GM21367 (cell line): ENCODE measurements around the gene ANGEL2.
"Not testable (repeated sequence)": the region's sequence is repeated elsewhere in the genome, so short reads cannot be mapped to it uniquely, and the experiment has no call there.

Source experiments
- ATAC-seq: cut with Tn5 transposase; IDR thresholded peaks from one replicate; pipeline ENCODE4 v1.9.1; 2021; ENCODE audit not compliant: unreplicated experiment

The ANGEL2 gene

DNA sequence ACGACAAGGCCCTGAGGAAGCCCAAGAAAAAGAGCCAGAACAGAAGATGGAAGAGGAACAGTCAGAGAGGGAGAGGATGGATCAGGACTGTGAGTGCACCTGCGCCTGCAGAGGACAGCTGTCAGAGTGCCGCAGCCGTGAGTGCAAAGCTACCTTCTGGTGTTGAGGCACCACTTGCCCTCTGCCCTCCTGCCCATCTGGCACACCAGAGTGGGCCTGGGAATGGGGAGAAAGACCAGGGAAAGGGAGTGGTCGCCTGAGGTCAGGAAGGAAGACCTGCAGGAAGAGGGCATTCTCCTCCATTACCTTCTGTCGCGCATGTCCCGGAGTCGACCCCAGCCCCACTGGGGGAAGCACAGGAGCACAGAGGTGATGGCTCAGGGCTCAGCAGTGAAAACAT lies 39.1 kb downstream of the ANGEL2 start:
- ATAC-seq = no peak

DNA sequence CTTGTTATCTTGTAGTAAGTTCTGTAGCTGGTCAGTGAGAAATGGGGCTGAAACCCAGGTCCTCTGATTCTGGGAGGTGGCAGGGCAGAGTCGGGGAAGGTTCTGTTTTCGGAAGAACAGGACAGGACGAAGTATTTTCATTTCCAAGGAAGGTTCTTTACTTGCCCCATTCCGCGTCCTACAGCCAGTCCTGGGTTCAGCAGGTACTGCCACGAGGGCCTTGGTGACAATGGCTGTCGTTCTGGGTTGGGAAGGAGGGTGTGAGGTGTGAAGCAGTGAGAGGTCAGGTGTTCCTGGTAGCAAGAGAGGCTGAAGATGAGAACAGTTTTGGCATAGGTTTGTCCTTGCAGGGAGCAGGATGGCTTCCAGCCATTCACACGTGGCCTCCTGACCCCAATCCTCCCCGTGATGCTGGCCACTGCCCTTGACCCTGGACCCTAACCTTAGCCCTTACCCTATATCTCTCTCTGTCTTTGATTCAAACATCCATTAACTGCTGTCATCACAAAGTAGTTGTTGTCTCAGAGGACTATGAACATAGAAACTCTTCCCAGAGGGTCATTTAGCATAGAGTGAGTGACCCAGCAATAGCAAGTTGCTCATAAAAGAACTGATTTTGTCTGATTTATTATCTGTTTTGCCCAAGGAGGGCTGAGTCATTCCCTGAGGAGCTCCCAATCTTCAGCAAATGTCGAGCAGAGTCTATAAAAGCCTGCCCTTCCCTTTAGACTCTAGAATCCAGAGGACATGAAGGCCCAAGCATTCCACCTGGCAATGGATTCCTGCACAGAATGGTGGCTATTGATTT lies 40.4 kb downstream of the ANGEL2 start:
- no peak for ATAC-seq

DNA sequence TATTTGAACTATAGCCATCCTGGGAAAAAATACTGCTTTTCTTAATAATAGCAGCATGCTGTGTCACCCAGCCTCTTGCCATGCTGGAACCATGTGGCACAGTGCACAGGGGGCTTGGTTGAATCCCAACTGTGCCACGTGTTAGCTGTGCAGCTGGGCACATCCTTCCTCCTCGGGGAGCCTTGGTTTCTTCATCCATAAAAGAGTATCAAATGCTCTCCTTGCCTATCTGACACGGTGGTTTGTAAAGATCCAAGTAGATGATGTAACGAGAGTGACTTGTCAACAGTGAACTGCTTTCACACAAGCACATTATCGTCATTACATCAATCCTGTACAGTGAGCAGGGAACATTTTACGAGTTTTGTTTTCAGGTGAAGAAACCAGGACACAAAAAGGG lies 41.0 kb downstream of the ANGEL2 start:
- ATAC-seq = no peak

DNA sequence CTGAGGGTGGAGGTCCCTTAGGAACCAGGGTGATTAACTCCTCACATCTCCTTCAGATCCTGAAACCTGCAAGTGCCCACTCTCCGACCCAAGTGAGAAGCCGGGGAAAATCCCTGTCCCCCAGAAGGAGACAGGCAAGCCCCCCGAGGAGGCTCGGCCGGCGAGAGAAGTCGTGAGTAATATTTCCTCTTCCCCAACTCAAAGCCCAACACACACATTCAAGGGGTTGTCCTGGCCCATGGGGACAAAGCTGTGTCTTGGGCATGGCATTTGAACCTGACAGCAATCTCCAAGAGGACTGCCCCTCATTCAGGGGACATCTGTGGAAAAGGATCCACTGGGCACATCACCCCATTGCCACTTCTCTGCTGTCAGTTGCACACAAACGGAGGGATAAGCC lies 41.8 kb downstream of the ANGEL2 start:
- no peak for ATAC-seq

DNA sequence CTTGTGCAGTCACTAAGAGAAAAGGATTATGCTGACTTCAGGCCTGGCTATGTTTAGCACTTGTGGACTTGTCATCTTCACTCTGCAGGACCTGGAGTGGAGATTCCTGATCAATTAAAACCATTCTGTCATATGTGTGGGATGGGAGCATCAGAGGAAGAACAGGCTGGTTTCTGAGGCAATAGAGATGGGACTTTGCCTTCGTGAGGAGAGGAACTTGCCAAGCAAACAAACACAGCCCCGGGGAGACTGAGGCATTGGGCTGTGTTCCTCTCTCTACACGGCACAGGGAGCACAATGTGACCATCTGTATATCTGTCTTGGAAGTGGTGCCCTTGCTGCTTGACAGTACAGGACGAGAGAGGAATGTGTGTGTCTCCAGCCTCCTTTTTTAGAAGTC lies 42.2 kb downstream of the ANGEL2 start:
- no peak for ATAC-seq

DNA sequence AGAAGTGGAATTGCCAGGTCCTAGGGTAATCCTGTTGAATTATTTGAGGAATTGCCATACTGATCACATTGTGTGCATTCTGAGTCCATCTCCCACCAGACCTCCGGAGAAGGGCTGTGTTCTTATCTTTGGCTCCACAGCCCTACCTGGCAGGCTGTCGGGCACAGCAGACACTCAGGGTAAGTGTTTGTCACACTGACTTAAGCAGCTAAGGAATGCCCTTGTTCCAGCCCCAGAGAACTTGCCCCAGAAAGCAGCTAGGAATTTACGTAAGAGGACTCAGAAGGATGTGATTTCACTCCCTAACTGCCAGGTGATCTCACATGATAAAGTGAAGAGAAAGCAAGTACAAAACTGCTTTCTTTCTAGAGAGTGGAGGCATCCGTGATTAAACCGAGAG lies 44.4 kb downstream of the ANGEL2 start:
- no peak for ATAC-seq

DNA sequence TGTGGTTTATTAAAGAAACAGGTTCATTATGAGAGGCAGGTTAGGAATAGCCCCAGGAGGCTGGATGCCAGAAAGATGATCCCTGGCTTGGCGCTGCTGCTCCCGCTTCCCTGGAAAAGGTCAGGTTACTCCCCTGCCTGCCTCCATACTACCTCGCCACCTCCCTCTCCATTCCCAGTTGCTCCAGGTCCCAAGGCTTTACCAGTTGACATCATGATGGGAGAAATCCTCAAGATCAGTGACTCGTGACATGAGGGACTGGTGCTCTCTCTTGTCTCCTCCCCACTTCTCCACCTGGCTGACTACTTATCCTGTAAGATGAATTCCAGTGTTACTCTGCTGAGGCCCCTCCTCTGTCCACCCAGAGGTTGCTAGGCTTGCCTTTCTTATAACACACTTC lies 45.6 kb downstream of the ANGEL2 start:
- ATAC-seq = no peak

DNA sequence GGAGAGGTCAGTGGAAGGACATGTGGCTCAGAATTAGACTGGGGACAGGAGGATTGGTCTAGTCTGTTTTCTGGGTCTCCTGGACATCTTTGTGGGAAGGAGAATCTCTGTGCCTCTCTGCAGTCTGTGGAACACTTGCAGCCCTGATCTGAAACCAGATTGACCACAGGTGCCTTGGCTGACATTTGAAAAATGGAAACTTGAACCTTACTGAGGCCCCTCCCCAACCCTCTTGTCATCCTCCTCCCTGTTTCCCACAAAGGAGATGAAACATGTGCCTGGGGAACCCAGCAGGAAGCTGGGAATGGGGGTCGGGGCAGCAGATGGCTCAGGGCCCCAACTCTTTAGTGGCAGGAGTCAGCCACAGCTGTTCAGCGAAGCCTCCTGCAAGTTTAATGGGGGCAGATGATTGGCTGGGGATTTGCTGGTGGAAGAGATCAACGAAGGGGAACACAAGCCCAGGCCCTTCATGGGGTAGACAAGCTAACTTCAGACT lies 47.3 kb downstream of the ANGEL2 start:
- peak; percentile 57 for ATAC-seq

DNA sequence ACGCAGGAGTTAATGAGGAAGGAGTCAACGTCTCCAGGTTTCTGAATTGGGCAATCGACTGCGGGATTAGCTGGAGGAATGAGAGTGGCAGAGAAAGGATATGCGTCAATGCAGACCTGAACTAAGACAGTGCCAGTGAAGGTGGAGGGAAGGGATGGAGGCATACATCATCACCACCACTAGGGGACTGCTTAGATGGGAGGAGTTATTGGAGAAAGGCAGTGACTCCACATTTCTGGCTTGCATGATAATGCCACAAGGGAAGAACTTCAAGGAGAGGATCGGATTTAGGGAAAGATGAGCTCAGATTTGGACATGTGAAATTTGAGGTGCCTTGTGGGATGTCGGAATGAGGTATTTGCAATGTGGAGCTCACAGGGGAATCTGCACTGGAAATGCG lies 47.9 kb downstream of the ANGEL2 start:
- no peak for ATAC-seq

DNA sequence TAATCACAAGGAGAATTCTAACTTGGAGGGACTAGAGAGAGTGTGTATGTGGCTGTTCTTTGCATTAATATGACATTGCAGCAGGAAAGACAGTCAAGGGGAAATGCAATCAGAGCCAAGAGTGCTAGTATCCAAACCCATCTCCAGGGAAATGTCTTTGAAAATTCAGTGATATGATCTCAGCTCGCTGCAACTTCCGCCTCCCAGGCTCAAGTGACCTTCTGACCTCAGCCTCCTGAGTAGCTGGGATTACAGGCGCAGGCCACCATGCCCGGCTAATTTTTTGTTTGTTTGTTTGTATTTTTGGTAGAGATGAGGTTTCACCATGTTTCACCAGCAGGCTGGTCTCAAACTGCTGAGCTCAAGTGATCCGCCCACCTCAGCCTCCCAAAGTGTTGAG lies 49.1 kb downstream of the ANGEL2 start:
- ATAC-seq = no peak

DNA sequence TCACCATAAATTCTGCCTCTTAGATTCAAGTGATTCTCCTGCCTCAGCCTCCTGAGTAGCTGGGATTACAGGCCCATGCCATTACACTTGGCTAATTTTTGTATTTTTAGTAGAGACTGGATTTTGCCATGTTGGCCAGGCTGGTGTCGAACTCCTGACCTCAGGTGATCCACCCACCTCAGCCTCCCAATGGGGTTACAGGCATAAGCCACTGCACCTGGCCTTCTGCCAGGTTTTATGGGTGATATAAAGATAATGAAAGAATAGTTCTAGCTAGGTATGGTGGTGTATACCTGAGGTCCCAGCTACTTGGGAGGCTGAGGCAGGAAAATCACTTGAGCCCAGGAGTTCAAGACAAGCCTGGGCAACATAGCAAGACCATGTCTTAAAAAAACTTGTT lies 50.7 kb downstream of the ANGEL2 start:
- ATAC-seq = not testable (repeated sequence)

DNA sequence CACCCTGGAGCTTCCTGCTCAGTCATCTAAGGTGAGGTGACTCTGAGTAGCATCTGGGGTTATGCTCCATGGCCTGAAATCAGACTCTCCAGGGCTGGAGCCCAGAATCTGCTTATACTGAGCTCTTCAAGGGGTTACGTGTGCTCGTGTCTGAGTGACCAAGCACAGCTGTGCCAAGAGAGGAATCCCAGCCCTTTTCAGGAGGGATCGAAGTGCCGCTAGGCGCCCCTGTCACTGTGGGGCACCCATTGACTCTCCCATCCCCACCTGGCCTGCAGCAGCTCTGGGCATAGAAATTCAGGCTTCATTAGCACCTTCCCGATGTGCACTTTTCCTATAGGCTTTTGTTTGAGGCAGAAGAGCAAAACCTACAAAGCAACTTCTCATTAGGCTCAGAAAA lies 51.6 kb downstream of the ANGEL2 start:
- no peak for ATAC-seq

DNA sequence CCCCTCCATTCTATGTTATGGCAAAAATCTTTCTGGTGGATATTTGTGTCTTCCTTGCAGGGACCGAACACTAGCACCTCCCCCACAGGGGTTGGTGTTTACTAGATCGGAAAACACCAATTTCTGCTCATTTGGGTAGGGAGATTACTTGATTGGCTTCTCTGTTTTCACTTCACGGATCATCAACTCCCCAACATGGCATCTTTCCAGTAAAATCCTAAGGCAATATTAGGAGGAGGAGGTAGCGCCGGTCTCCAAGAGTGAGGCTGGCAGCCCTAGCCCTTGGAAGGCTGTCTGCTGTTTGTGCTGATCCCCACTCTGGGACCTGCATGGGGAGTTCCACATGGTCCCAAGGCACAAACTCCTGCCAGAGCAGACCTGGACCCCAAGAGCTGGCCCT lies 53.2 kb downstream of the ANGEL2 start:
- ATAC-seq = no peak

DNA sequence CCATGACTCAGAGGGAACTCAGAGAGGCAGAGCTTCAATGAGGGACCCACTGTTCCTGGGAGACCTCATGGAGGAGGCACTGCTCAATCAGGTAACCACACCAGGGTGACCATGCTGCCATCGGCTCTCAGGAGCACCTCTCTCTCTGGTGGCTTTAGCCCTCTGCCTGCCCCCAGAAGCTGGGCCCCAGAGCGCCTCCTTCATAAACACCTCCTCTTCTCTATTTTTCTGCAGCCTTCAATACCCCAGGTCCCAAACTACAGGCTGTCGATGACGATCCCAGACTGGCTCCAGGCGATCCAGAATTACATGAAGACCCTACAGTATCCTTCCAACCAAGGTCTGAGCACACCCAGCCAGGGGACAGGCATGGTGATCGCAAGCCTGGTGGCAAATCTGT lies 54.7 kb downstream of the ANGEL2 start:
- ATAC-seq = no peak

DNA sequence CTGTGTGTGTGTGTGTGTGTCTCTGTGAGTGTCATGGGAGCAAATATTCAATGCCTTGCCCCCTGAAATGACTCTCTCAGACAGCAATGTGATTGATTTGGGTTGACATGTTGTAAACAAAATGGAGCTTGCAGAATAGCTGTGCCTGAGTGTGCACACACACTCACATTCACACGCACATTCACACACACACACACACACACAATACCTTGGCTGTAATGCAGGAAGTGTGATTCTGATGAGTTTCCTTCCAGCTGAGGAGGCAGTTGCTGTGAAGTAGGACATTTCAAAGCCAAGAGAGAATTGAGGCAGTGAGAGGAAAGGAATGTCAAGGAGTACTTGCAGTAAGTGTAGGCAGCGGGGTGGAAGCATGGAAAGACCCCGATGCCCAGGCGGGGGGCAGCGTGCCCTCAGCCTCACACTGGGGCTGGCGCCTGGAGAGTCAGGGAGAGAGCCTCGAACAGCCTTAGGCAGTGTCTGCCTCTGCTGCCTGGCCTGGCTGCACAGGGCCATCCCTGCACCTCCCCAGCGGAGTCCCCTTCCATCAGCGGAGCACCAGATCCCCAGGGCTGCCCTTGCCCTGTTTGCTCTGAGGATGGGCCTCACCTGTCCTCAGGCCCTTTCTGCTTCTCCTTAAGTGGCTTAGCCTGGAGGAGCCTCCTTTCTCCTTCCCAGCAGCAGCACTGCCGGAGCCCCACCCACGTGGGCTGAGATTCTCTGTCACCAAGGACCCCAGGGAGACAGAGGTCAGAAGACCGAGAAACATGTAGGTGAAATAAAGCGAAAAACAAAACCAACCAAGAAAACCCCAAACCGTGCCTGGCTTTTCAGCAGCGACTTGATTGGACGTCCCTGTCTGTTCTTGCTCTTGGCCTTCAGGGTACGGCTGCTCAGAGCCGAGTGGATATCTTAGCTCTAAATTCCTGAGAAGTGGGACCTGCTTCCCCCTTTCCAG lies 56.1 kb downstream of the ANGEL2 start:
- peak; percentile 62 for ATAC-seq

DNA sequence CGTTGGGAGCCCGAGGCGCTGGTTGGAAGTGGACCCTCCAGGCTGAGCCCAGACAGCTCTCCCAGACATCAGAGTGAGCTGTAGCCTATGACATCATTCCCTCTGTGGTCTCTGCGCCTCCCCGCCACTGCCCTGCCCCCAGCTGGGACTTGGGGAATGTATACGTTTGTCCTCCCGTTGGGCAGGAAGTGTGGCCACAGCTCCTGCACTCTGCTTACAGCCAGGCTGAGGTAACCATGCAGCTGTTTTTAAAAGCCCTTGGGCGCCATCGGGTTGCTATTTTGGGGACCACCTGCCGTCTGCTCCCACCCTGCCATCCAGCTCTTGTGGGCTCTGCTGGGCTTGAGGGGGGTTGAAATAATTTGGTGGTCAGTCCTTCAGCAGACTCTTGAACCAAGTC lies 57.5 kb downstream of the ANGEL2 start:
- ATAC-seq = no peak

DNA sequence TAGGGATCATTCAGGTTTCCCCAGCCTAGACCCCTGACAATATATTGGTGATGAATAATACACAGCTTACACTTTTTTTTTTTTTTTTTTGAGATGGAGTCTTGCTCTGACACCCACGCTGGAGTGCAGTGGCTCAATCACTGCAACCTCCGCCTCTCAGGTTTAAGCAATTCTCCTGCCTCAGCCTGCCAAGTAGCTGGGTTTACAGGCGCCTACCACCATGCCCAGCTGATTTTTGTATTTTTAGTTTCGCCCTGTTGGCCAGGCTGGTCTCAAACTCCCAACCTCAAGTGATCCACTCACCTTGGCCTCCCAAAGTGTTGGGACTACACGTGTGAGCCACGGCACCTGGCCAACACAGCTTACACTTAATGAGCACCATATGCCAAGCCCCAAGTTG lies 58.1 kb downstream of the ANGEL2 start:
- no peak for ATAC-seq

DNA sequence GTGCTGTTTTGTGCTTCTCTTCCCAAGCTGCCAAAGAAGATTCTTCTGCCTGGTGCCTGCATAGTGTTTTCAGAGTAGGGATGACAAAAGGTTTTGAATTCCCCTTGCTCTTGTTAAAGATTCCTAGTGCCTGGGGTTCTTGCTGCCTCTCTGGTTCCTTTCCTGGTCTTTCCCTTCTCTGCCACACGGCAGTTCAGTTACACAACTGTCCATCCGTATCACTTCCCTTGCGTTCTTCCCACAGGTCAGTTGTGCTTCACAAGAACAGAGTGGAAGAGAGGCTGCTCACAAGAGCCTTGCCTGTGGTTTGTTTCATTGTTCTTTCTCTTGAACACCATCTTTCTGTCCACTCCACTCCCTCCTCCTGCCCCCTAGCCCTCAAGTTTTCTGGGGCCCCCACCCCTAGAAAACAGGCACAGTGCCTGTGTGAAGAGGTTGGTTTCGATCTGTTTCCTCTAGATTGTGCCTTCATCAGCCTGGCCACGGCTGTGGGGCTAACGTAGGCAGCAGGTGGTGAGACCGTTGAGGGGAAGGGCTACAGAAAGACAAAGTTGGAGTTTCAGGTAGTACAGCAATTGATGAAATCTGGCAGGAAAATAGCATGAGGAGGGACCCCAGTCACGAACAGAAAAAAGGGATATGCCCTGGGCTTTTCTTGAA lies 59.6 kb downstream of the ANGEL2 start:
- no peak for ATAC-seq

DNA sequence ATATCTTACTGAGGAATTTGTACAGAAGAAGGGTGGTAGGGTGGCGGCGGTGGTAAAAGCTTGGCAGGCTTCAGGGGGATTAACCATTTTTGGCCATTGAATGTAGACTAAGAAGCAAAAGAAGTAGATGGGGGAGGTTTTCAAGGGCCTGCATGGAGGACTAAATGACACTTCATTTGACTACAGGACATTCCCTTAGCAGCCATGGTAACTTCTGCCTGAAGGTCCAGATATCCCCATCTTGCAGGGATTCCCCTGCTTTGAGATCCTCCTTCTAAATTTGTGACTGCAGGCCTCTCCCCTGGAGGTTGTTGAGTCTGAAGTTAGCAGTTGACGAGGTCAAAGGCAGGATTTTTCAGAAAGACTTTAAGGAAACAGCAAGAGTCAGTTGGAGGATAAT lies 60.6 kb downstream of the ANGEL2 start:
- no peak for ATAC-seq

DNA sequence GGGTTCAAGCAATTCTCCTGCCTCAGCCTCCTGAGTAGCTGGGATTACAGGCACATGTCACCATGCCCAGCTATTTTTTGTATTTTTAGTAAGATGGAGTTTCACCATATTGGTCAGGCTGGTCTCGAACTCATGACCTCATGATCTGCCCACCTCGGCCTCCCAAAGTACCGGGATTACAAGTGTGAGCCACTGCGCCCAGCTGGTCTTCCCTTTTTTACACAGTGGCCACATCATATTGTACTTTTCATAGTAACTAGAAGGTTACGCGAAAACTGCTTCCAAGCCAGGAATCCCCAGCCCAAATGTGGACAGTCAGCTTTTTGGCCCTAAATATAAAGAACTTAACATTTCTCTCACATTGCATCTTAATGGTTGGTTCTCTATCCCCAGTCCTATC lies 61.2 kb downstream of the ANGEL2 start:
- ATAC-seq = no peak

DNA sequence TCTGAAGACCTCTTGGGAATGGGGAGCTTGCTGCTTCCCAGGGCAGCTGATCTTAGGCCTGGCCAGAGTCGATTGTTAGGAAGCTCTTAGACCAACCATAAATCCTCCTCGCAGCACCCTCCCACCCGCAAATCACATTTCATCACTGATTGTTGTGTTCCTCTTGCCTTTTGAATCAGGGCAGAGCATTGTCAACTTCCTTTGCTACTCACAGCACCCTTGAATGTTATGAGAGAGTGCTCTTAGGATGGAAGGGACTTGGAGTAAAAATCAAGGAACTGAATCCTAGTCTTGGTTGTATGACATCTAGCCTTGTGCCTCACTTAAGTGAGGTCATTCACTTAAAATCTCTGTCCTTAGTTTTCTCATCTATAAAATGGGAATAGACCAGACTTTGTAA lies 62.3 kb downstream of the ANGEL2 start:
- no peak for ATAC-seq

DNA sequence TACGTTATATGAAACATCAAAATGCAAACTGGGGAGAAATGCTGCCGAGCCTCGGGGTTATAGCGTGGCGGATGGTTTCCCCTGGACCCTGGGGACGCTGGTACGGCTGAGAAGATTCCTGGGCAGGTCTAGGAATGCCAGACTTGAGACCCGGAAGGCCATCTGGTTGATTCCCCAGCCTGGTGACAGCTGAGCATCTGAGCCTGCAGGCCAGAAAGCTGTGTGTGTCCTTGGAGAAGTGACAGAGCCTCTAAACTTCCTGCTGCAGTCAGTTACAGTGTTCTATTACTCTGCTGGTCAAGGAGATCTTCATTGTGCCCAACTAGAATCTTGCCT lies 63.1 kb downstream of the ANGEL2 start:
- ATAC-seq = no peak
